H9 (cell line): ENCODE results near the gene SPPL3. TPM values are rescaled to one million over a fixed set of nuclear protein-coding genes. Genes with fewer than 3 reads are reported as not detected.
A peak's percentile ranks its signal among the peaks of the same experiment; 100 is the strongest.

Experiments used
- DNase-seq: peaks from one replicate; pipeline ENCODE4 v3.0.0-alpha.2; 2017
- H2AFZ ChIP-seq: one replicate; pipeline ENCODE4 v1.6.1; 2013; ENCODE audit warnings: mild to moderate bottlenecking, low read length, control low read depth, moderate library complexity
- H2AK5ac ChIP-seq: 2 replicates; pipeline ENCODE4 v1.6.1; 2013; ENCODE audit warnings: low read length, control low read depth, mixed read lengths; ENCODE audit not compliant: insufficient read length
- H2BK120ac ChIP-seq: one replicate; pipeline ENCODE4 v1.6.1; 2013; ENCODE audit warnings: low read depth, mild to moderate bottlenecking, low read length, control low read depth, inconsistent platforms; ENCODE audit not compliant: poor library complexity, severe bottlenecking
- H2BK12ac ChIP-seq: 2 replicates; pipeline ENCODE4 v1.6.1; 2013; ENCODE audit warnings: low read length, control low read depth, mixed read lengths, low read depth; ENCODE audit not compliant: insufficient read length
- H2BK15ac ChIP-seq: 2 replicates; pipeline ENCODE4 v1.6.1; 2013; ENCODE audit warnings: low read depth, low read length, control low read depth
- H2BK20ac ChIP-seq: one replicate; pipeline ENCODE4 v1.6.1; 2013; ENCODE audit warnings: low read depth, mild to moderate bottlenecking, low read length, control low read depth, inconsistent platforms; ENCODE audit not compliant: poor library complexity, severe bottlenecking
- H2BK5ac ChIP-seq: 2 replicates; pipeline ENCODE4 v1.6.1; 2013; ENCODE audit warnings: low read length, control low read depth, mixed read lengths; ENCODE audit not compliant: insufficient read length
- H3K14ac ChIP-seq: 2 replicates; pipeline ENCODE4 v1.6.1; 2013; ENCODE audit warnings: low read length, control low read depth; ENCODE audit not compliant: insufficient read depth
- H3K18ac ChIP-seq: 2 replicates; pipeline ENCODE4 v1.6.1; 2013; ENCODE audit warnings: low read depth, mild to moderate bottlenecking, mixed read lengths, low read length, control low read depth; ENCODE audit not compliant: insufficient read length
- H3K23ac ChIP-seq: 2 replicates; pipeline ENCODE4 v1.6.1; 2013; ENCODE audit warnings: low read length, control low read depth, mixed read lengths, low read depth; ENCODE audit not compliant: insufficient read length
- H3K23me2 ChIP-seq: 2 replicates; pipeline ENCODE4 v1.6.1; 2013; ENCODE audit warnings: low read depth, mild to moderate bottlenecking, mixed read lengths, low read length, control low read depth; ENCODE audit not compliant: insufficient read length, poor library complexity, severe bottlenecking
- H3K27ac ChIP-seq: 2 replicates; pipeline ENCODE4 v1.5.1; 2013; ENCODE audit warnings: low read length, control low read depth, mixed read lengths, low read depth; ENCODE audit not compliant: insufficient read length
- H3K27me3 ChIP-seq: 2 replicates; pipeline ENCODE4 v1.6.1; 2013; ENCODE audit warnings: low read length, control low read depth, inconsistent platforms; ENCODE audit not compliant: insufficient read depth
- H3K4ac ChIP-seq: 2 replicates; pipeline ENCODE4 v1.6.1; 2013; ENCODE audit warnings: low read depth, mild to moderate bottlenecking, control low read depth, inconsistent platforms, low read length, moderate library complexity
- H3K4me1 ChIP-seq: 2 replicates; pipeline ENCODE4 v1.6.1; 2013; ENCODE audit warnings: low read length, control low read depth, inconsistent platforms; ENCODE audit not compliant: insufficient read depth
- H3K4me2 ChIP-seq: 2 replicates; pipeline ENCODE4 v1.6.1; 2013; ENCODE audit warnings: low read length, control low read depth, mixed read lengths; ENCODE audit not compliant: insufficient read length, insufficient read depth
- H3K56ac ChIP-seq: 2 replicates; pipeline ENCODE4 v1.6.1; 2013; ENCODE audit warnings: low read depth, mild to moderate bottlenecking, mixed read lengths, low read length, control low read depth; ENCODE audit not compliant: insufficient read length
- H3K79me1 ChIP-seq: 2 replicates; pipeline ENCODE4 v1.6.1; 2013; ENCODE audit warnings: low read depth, mild to moderate bottlenecking, moderate library complexity, low read length, control low read depth, inconsistent platforms; ENCODE audit not compliant: insufficient read depth, poor library complexity, severe bottlenecking
- H3K79me2 ChIP-seq: 2 replicates; pipeline ENCODE4 v1.6.1; 2013; ENCODE audit warnings: low read length, control low read depth, inconsistent platforms; ENCODE audit not compliant: insufficient read depth
- H3K9ac ChIP-seq: 2 replicates; pipeline ENCODE4 v1.6.1; 2013; ENCODE audit warnings: low read length, control low read depth, mixed read lengths; ENCODE audit not compliant: insufficient read length; ENCODE audit errors: extremely low read depth
- H3K9me3 ChIP-seq: one replicate; pipeline ENCODE4 v1.6.1; 2013; ENCODE audit warnings: low read depth, low read length, inconsistent platforms; ENCODE audit not compliant: control insufficient read depth
- H3T11ph ChIP-seq: one replicate; pipeline ENCODE4 v1.6.1; 2013; ENCODE audit warnings: mild to moderate bottlenecking, low read length, control low read depth, inconsistent platforms
- H4K20me1 ChIP-seq: one replicate; pipeline ENCODE4 v1.6.1; 2013; ENCODE audit not compliant: control insufficient read depth, insufficient read length, insufficient read depth
- H4K5ac ChIP-seq: 2 replicates; pipeline ENCODE4 v1.6.1; 2013; ENCODE audit warnings: low read depth, mild to moderate bottlenecking, mixed read lengths, low read length, control low read depth; ENCODE audit not compliant: insufficient read length
- H4K8ac ChIP-seq: replicated peaks from 2 replicates; pipeline ENCODE4 v1.6.1; 2013; ENCODE audit warnings: low read length, control low read depth, mixed read lengths, low read depth; ENCODE audit not compliant: insufficient read length
- H4K91ac ChIP-seq: 2 replicates; pipeline ENCODE4 v1.6.1; 2013; ENCODE audit warnings: low read depth, mild to moderate bottlenecking, moderate library complexity, mixed read lengths, low read length, control low read depth; ENCODE audit not compliant: insufficient read length
- H3K27ac Mint-ChIP-seq, 3 experiments: 2 replicates in 2 of 3; 3 replicates in 1 of 3; pipeline ENCODE4 v1.8.0; 2020 to 2021; ENCODE audit warnings: mixed read lengths in 3 of 3, mild to moderate bottlenecking in 1 of 3, moderate library complexity in 1 of 3
- H3K27me3 Mint-ChIP-seq: 2 replicates; pipeline ENCODE4 v1.8.0; 2021; ENCODE audit warnings: low read depth, mild to moderate bottlenecking, moderate library complexity, mixed read lengths
- H3K36me3 Mint-ChIP-seq, 3 experiments: 2 replicates in 2 of 3; 3 replicates in 1 of 3; pipeline ENCODE4 v1.8.0; 2020 to 2021; ENCODE audit warnings: low read depth in 3 of 3, mixed read lengths in 3 of 3; ENCODE audit not compliant: insufficient read depth in 1 of 3
- H3K4me1 Mint-ChIP-seq, 2 experiments: 2 replicates each; pipeline ENCODE4 v1.8.0; 2020; ENCODE audit warnings: mixed read lengths in 2 of 2
- H3K4me3 Mint-ChIP-seq, 2 experiments: 2 replicates in 1 of 2; 3 replicates in 1 of 2; pipeline ENCODE4 v1.8.0; 2020 to 2021; ENCODE audit warnings: mild to moderate bottlenecking in 2 of 2, mixed read lengths in 2 of 2, moderate library complexity in 1 of 2
- H3K9me3 Mint-ChIP-seq, 2 experiments: 2 replicates in 1 of 2; 3 replicates in 1 of 2; pipeline ENCODE4 v1.8.0; 2020; ENCODE audit warnings: mild to moderate bottlenecking in 2 of 2, mixed read lengths in 2 of 2, moderate library complexity in 1 of 2
- CTCF ChIP-seq: fragments of 200-600 bp; sonication (generic); conservative IDR thresholded peaks from 3 replicates; pipeline ENCODE4 v1.8.0; 2021; ENCODE audit warnings: antibody characterized with exemption, mild to moderate bottlenecking
- WGBS: extraction: QIAGEN DNeasy Blood & Tissue Kit; methylation state at CpG from one replicate; pipeline ENCODE4 v1.1.7; 2013; ENCODE audit warnings: missing lambda C conversion rate, low lambda C conversion rate, mixed read lengths; ENCODE audit not compliant: insufficient read length; ENCODE audit errors: extremely low coverage; 5-methylcytosine and 5-hydroxymethylcytosine counted together
- total RNA-seq: library from RNA; stranded (reverse); gene quantifications from 2 replicates; pipeline ENCODE4 v1.2.1, GENCODE V29; 2021

SPPL3 gene
- total RNA-seq, 1 experiment from 2014 or later, result 46.3 TPM

DNA sequence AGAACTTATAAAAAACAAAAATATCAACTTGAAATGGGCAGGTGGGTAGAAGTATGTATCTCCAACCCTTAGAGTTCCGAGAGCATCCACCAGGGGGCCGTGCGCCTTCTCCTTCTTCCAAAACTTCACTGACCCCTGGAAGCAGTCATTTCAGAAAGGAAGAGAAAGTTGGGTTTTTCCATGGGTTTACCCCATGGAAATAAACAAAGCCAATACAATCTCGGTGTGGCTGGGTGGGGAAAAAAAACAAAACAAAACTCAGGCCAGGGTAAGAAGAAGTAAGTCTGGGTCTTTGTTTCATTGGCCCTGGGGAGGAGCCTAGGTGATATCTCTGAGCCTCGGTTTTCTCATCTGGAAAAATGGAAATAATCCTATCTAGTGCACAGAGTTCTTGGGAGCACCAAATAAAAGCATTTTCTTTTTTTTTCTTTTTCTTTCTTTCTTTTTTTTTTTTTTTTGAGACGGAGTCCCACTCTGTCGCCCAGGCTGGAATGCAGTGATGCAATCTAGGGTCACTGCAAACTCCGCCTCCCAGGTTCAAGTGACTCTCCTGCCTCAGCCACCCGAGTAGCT is 40.6 kb upstream of the SPPL3 start:
- WGBS, result no CpG with 5 or more reads among the region's 9 CpGs
- peak; percentile 90 for TF ChIP-seq CTCF
- Histone ChIP-seq H3K79me2 (no peaks in the 10 kb centered on the region), H3K4me1 (no peaks in the 10 kb centered on the region), H2AFZ (peak overlapping the region; percentile 97), H2AK5ac (no peak overlapping the region), H3K18ac (no peak overlapping the region), H3K9ac (no peak overlapping the region), H3K4ac (no peak overlapping the region; the same call in 1 of the 2 replicates), H4K8ac (no peak overlapping the region), H3K23ac (no peak overlapping the region), H4K20me1 (no peaks in the 10 kb centered on the region), H3K14ac (no peak overlapping the region; the same call in 1 of the 2 replicates), H2BK15ac (no peak overlapping the region), H3T11ph (no peak overlapping the region), H2BK120ac (peak overlapping the region; percentile 77), H3K23me2 (no peaks in the 10 kb centered on the region), H4K91ac (no peak overlapping the region), H4K5ac (no peak overlapping the region), H3K56ac (no peak overlapping the region), H3K9me3 (no peaks in the 10 kb centered on the region), H2BK20ac (no peak overlapping the region), H2BK5ac (no peak overlapping the region), H2BK12ac (no peak overlapping the region), H3K79me1 (no peaks in the 10 kb centered on the region), H3K27ac (no peak overlapping the region), H3K27me3 (no peaks in the 10 kb centered on the region), H3K4me2 (no peak overlapping the region)
- Mint-ChIP-seq H3K27ac (no peak overlapping the region), H3K36me3 (no peaks in the 10 kb centered on the region), H3K4me1 (peaks cover 3 to 5% of the 10 kb centered on the region in 2 experiments; a peak in 2 of 4 replicates), H3K4me3 (no peak overlapping the region), H3K27me3 (no peaks in the 10 kb centered on the region; the same call in 1 of the 2 replicates), H3K9me3 (no peaks in the 10 kb centered on the region)
- DNase-seq, result peak; percentile 85
